Heart left ventricle (tissue), 16 donors: ENCODE measurements around the gene HS6ST3. TPM values are rescaled to one million over a fixed set of nuclear protein-coding genes. Genes with fewer than 3 reads are reported as not detected.
A peak's percentile ranks its signal among the peaks of the same experiment; 100 is the strongest.
"Not testable (repeated sequence)": the region's sequence is repeated elsewhere in the genome, so short reads cannot be mapped to it uniquely, and the experiment has no call there.

Experiments used
- ATAC-seq, 4 donors: fragments of 200-7000 bp; cut with Tn5 transposase; one replicate each; pipeline ENCODE4 v1.9.1; 2020 to 2022; ENCODE audit warnings: moderate library complexity in 4 of 4, mild to moderate bottlenecking in 3 of 4, moderate number of reproducible peaks in 1 of 4
- DNase-seq, 5 donors: peaks; one replicate each; pipeline ENCODE4 v3.0.0-alpha.2; 2020
- H3K27ac ChIP-seq, 12 donors: fragments of 200-600 bp; sonication (generic) in 4 of 12; one replicate each; pipeline versions ENCODE4 v1.5.0 to v1.8.0; 2016 to 2022; ENCODE audit warnings: mild to moderate bottlenecking in 2 of 12
- H3K27me3 ChIP-seq, 9 donors: fragments of 200-600 bp; sonication (generic) in 2 of 9; one replicate each; pipeline versions ENCODE4 v1.5.1 to v1.8.0; 2016 to 2022; ENCODE audit warnings: mild to moderate bottlenecking in 3 of 9
- H3K36me3 ChIP-seq, 9 donors: fragments of 200-600 bp; sonication (generic) in 2 of 9; one replicate each; pipeline versions ENCODE4 v1.5.0 to v1.8.0; 2018 to 2022; ENCODE audit warnings: mild to moderate bottlenecking in 2 of 9
- H3K4me1 ChIP-seq, 12 donors: fragments of 200-600 bp; sonication (generic) in 4 of 12; one replicate each; pipeline versions ENCODE4 v1.5.0 to v1.8.0; 2016 to 2022; ENCODE audit warnings: mild to moderate bottlenecking in 3 of 12
- H3K4me3 ChIP-seq, 12 donors: fragments of 200-600 bp; sonication (generic) in 4 of 12; one replicate each; pipeline versions ENCODE4 v1.5.0 to v1.8.0; 2017 to 2022; ENCODE audit warnings: mild to moderate bottlenecking in 9 of 12, moderate library complexity in 4 of 12
- H3K9me3 ChIP-seq, 12 donors: fragments of 200-600 bp; sonication (generic) in 4 of 12; one replicate each; pipeline versions ENCODE4 v1.5.0 to v1.8.0; 2016 to 2022; ENCODE audit warnings: mild to moderate bottlenecking in 1 of 12
- CTCF ChIP-seq, 12 donors: fragments of 200-600 bp; sonication (generic) in 4 of 12; IDR thresholded peaks; one replicate each; pipeline versions ENCODE4 v1.5.0 to v1.8.0; 2018 to 2022; ENCODE audit warnings: antibody characterized with exemption in 12 of 12, mild to moderate bottlenecking in 5 of 12
- POLR2A ChIP-seq, 2 donors: fragments of 450-650 bp; IDR thresholded peaks; one replicate each; pipeline ENCODE4 v1.6.1; 2017; ENCODE audit warnings: antibody characterized with exemption in 2 of 2, mild to moderate bottlenecking in 2 of 2, moderate library complexity in 2 of 2
- WGBS, 4 donors: extraction: QIAGEN DNeasy Blood & Tissue Kit in 2 of 4; methylation state at CpG; one replicate each; pipeline versions ENCODE4 v1.1.5 to v1.1.7; 2013 to 2018; 5-methylcytosine and 5-hydroxymethylcytosine counted together
- intact Hi-C, 10 donors: fragments of 100-400 bp; cut with DNase I; formaldehyde crosslinking; loops; one replicate each; pipeline versions ENCODE4 v1.11.1 to v1.14.2; 2022
- polyA plus RNA-seq, 2 donors: library from polyadenylated mRNA; stranded (reverse); fragments of 200-250 nt; gene quantifications; one replicate each; pipeline ENCODE4 v1.2.3, GENCODE V29; 2013
- total RNA-seq, 9 donors: library from RNA; depleted of rRNA in 2 of 9; stranded (reverse); fragments of >200 nt in 2 of 9; fragmentation: NEBNext Ultra II Directional in 3 of 9; extraction: Animal tissue kit (Norgen Biotek cat#: 25700) in 3 of 9; gene quantifications; one replicate each; pipeline versions ENCODE4 v1.1.0 to v1.2.4, GENCODE V29; 2016 to 2023
- donor health status: ischemic (EF 13 %, LVEDD 7.1; RV severe dilation, severe dysfunction).
- donor health status: healthy with polysubstance abuse.
- donor health status: DM: no; HTN: yes; CAD: no.
- donor health status: DM: no; HTN: no; CAD: no.
- donor health status: ischemic (EF 25% LVEDD 6.9; RV normal size, moderate dysfunction).
- donor health status: ischemic (EF 25% LVEDD 5.7; RV mildly dilated, moderate dysfunction).
- donor health status: healthy.
- donor health status: DM: yes; HTN: yes; CAD: no.
- donor health status: ischemic (EF 35%, LVEDD 5.7; RV mildly dilated, moderate dysfunction).
- donor health status: nonischemic (EF 11% LVEDD 7.7; RV severe dilation, severe dysfunction).
- donor health status: DM: yes; HTN: yes; CAD: no.
- donor health status: PGD.
- donor health status: ischemic (EF 29% LVEDD 5.4; RV normal size, mild dysfunction).
- donor health status: nonischemic (EF 23%, LVEDD 6.1; RV moderate dilation, normal function).

Gene HS6ST3
- total and polyA plus RNA-seq, 11 donors = 0.01 to 5.2 (median 1.2) TPM

DNA sequence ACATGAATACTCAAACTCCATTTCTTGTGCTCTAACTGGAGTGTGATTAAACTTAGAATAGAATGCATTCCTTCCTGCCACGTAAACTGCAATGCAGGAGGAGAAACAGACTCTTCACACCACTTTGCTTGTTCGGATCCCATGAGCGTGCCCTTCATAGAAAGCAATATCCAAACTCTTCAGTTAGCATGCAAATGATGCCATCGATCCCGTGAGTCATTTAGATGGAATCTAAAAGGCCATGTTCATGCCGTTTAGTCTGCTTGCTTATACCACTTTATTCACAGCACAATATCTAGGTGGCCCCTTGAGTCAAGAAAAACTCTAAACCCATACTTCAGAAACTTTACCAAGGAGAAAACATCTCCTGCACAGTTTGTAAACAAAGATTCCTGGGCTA lies 678.6 kb downstream of the HS6ST3 start:
- WGBS, 4 donors = 81 to 89% (median 83%) methylated on average over 6 of the region's 6 CpGs
- Histone ChIP-seq H3K4me3 (no peak overlapping the region), H3K9me3 (no peaks in the 10 kb centered on the region), H3K27me3 (no peaks in the 10 kb centered on the region), H3K36me3 (no peaks in the 10 kb centered on the region), H3K27ac (no peak overlapping the region), H3K4me1 (peaks cover 0 to 6% (median 0%) of the 10 kb centered on the region in 12 donors)
- intact Hi-C loops = no loop called here
- ATAC-seq = no peak
- no peak for TF ChIP-seq CTCF (IDR thresholded peaks at IDR 0.05)
- TF ChIP-seq POLR2A (IDR thresholded peaks at IDR 0.05) = no peak
- no peak for DNase-seq

DNA sequence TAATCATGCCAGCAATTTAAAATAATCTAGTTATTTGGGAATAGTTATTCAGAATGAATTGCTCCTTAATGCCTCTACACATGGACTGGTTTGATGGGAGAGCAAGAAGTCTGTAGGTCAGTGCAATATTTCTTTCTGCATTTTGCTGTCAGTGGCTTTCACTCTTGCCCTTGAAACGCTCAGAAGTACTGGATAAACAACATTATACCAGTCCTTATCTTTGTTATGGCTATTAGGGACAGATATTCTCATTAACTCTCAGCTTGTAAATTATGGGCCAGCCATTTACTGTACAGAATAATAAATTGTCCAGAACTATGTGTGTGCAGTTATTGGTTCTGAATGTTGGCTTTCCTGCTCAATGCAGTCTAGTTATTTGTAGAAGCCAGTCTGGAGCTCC lies 680.0 kb downstream of the HS6ST3 start:
- peaks cover 0 to 2% (median 0%) of the 10 kb centered on the region in 9 donors for H3K27me3 ChIP-seq
- WGBS, 4 donors = 16 to 65% (median 46%) methylated on average over 1 of the region's 1 CpG
- ATAC-seq = no peak
- TF ChIP-seq POLR2A (IDR thresholded peaks at IDR 0.05) (no peak), CTCF (IDR thresholded peaks at IDR 0.05) (no peak)
- no peak overlapping the region for H3K4me3 ChIP-seq
- H3K4me1 ChIP-seq = peaks cover 0 to 6% (median 0%) of the 10 kb centered on the region in 12 donors
- intact Hi-C loops = no loop called here
- DNase-seq = no peak
- no peaks in the 10 kb centered on the region for H3K9me3 ChIP-seq
- no peak overlapping the region for H3K27ac ChIP-seq
- H3K36me3 ChIP-seq = no peaks in the 10 kb centered on the region

DNA sequence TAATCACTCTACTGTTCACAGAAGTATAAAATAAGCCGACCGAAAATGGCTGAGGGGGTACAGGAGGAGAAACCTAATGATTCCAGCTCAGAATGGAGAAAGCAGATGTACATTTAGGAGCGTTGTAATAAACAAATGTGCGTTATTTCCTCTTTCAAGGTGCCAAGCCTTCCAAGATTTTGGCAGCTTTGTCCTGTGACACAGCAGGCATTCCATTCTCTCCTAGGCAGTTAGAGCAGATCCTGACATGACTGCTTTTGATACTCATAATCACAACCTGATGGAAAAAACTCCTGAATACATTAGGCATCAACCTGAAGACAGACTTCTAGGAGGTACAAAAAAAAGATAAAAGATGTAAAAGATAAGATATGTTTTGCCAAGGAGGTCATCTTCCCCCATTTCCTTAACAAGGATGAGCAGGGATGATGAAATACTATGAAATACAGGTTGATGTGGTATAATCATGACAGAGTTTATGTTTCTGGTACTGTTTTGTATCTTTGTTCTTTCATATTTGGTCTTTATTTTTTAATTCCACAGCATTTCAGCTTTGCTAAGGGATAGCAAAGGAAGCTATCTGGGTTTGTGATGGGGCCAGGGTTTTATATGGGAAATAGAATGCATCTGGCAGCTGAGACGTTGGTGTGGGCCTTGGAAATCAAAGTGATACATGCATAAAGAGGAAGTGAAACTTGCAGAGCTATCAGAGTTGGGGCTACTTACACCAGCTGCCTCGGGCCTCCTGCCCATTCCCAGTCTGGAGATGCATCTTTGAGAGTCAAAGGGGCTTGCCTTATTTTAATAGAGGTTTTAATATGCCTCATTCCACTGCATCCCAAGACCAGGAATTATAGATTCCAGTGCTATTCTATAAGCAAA lies 681.8 kb downstream of the HS6ST3 start:
- WGBS, 4 donors = 51 to 63% (median 58%) methylated on average over 6 of the region's 6 CpGs
- intact Hi-C loops = no loop called here
- no peak for TF ChIP-seq POLR2A (IDR thresholded peaks at IDR 0.05)
- no peak for TF ChIP-seq CTCF (IDR thresholded peaks at IDR 0.05)
- Histone ChIP-seq H3K27me3 (peaks cover 0 to 2% (median 0%) of the 10 kb centered on the region in 9 donors), H3K27ac (no peak overlapping the region), H3K36me3 (no peaks in the 10 kb centered on the region), H3K9me3 (no peaks in the 10 kb centered on the region), H3K4me3 (no peak overlapping the region), H3K4me1 (peaks cover 0 to 6% (median 0%) of the 10 kb centered on the region in 12 donors)
- peak in 1 of 5 donors; percentile 42 for DNase-seq
- no peak for ATAC-seq

GRCh38 chr13:96772426-96772825 lies 682.5 kb downstream of the HS6ST3 start:
- Histone ChIP-seq H3K27me3 (peaks cover 0 to 2% (median 0%) of the 10 kb centered on the region in 9 donors), H3K4me3 (no peak overlapping the region), H3K9me3 (peaks cover 0 to 4% (median 0%) of the 10 kb centered on the region in 12 donors), H3K36me3 (no peaks in the 10 kb centered on the region), H3K4me1 (peaks cover 0 to 6% (median 0%) of the 10 kb centered on the region in 12 donors), H3K27ac (no peak overlapping the region)
- ATAC-seq = no peak
- intact Hi-C loops = no loop called here
- DNase-seq = no peak
- 93 to 96% (median 95%) methylated on average over 2 of the region's 2 CpGs for WGBS, 4 donors
- TF ChIP-seq POLR2A (IDR thresholded peaks at IDR 0.05) (no peak), CTCF (IDR thresholded peaks at IDR 0.05) (no peak)

DNA sequence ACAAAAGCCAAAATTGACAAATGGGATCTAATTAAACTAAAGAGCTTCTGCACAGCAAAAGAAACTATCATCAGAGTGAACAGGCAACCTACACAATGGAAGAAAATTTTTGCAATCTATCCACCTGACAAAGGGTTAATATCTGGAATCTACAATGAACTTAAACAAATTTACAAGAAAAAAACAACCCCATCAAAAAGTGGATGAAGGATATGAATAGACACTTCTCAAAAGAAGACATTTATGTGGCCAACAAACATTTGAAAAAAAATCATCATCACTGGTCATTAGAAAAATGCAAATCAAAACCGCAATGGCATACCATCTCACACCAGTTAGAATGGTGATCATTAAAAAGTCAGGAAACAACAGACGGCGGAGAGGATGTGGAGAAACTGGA lies 688.4 kb downstream of the HS6ST3 start:
- H3K36me3 ChIP-seq, intact Hi-C loops, ATAC-seq, DNase-seq, H3K27me3 ChIP-seq, H3K27ac ChIP-seq, H3K4me1 ChIP-seq, H3K4me3 ChIP-seq: not testable (repeated sequence)
- WGBS, 4 donors = 90 to 95% (median 92%) methylated on average over 3 of the region's 3 CpGs
- peaks cover 0 to 20% (median 0%) of the 10 kb centered on the region in 12 donors for H3K9me3 ChIP-seq
